ENCODE data around the gene AMN1.
"Not testable (repeated sequence)": the region's sequence is repeated elsewhere in the genome, so short reads cannot be mapped to it uniquely, and the experiment has no call there.

AMN1 gene

DNA sequence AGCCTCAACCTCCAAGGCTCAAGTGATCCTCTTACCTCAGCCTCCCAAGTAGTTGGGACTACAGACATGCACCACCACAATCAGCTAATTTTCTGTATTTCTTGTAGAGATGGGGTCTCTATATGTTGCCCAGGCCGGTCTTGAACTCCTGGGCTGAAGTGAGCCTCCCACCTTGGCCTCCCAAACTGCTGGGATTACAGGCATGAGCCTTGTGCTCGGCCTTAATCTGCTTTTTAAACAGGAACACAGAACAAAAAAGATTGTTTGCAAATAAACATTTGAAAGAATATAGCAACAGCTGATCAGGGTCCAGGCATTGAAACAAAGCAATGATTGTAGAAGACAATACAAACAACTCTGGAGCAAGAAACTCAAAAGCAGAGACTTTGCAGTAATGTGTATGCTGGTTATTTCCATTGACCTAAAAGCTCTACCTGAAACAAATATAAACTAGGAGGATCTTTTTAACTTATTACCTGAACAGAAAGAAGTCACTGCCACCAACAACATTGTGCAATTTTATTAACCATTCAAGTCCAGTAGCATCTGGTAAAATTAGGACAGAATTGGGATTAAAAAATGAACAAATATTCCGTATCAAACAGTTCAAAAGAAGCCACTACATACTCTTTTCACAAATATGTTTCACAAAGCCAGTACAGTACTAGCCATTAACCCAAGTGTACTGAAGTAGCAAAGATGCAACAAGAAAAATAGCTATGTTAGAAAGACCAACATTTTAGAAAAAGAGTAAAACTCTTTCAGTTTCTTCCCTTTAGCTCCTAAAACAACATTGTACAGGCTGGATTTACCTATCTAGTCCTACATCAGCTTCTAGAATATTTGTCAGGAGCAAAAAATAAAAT, 14.2 kb downstream of the AMN1 start:
- Histone ChIP-seq H3K27me3 (ENCODE audit: insufficient read depth, poor library complexity, severe bottlenecking) (no peaks in the 10 kb centered on the region), H3K27ac (ENCODE audit: poor library complexity, severe bottlenecking) (no peak overlapping the region), H3K4me1 (ENCODE audit: insufficient read depth, poor library complexity, severe bottlenecking) (no peaks in the 10 kb centered on the region), H3K9me3 (ENCODE audit: severe bottlenecking) (peaks cover 2% of the 10 kb centered on the region), H3K36me3 (ENCODE audit: low read depth) (no peaks in the 10 kb centered on the region), H3K4me3 (ENCODE audit: severe bottlenecking) (no peak overlapping the region)
- TF ChIP-seq, protein P1, sequence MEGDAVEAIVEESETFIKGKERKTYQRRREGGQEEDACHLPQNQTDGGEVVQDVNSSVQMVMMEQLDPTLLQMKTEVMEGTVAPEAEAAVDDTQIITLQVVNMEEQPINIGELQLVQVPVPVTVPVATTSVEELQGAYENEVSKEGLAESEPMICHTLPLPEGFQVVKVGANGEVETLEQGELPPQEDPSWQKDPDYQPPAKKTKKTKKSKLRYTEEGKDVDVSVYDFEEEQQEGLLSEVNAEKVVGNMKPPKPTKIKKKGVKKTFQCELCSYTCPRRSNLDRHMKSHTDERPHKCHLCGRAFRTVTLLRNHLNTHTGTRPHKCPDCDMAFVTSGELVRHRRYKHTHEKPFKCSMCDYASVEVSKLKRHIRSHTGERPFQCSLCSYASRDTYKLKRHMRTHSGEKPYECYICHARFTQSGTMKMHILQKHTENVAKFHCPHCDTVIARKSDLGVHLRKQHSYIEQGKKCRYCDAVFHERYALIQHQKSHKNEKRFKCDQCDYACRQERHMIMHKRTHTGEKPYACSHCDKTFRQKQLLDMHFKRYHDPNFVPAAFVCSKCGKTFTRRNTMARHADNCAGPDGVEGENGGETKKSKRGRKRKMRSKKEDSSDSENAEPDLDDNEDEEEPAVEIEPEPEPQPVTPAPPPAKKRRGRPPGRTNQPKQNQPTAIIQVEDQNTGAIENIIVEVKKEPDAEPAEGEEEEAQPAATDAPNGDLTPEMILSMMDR (IDR thresholded peaks at IDR 0.05; ENCODE audit: poor library complexity, severe bottlenecking) = no peak
- no peak for DNase-seq (ENCODE audit: low spot score)
- no peak for ATAC-seq (ENCODE audit: low read depth)

DNA sequence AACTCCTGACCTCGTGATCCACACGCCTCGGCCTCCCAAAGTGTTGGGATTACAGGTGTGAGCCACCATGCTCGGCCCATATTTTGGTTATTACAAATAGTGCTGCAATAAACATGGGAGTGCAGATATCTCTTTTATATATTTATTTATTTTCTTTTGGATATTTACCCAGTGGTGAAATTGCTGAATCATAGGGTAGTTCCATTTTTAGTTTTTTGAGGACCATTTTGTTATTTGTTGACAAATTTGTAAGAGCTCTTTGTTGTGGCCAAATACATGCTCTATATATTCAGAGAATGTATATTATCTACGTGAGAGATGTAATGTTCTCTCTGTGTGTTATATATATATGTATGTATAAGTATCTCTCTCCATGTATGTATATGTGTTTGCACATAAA, 15.9 kb downstream of the AMN1 start:
- Histone ChIP-seq H3K4me1 (ENCODE audit: insufficient read depth, poor library complexity, severe bottlenecking) (no peaks in the 10 kb centered on the region), H3K27me3 (ENCODE audit: insufficient read depth, poor library complexity, severe bottlenecking) (no peaks in the 10 kb centered on the region), H3K9me3 (ENCODE audit: severe bottlenecking) (peaks cover 7% of the 10 kb centered on the region), H3K27ac (ENCODE audit: poor library complexity, severe bottlenecking) (no peak overlapping the region), H3K4me3 (ENCODE audit: severe bottlenecking) (no peak overlapping the region), H3K36me3 (ENCODE audit: low read depth) (peaks cover 1% of the 10 kb centered on the region; the same call in 1 of the 2 replicates)
- DNase-seq (ENCODE audit: low spot score) (no peak), ATAC-seq (ENCODE audit: low read depth) (no peak)
- TF ChIP-seq, protein P1 (IDR thresholded peaks at IDR 0.05; ENCODE audit: poor library complexity, severe bottlenecking) = no peak

DNA sequence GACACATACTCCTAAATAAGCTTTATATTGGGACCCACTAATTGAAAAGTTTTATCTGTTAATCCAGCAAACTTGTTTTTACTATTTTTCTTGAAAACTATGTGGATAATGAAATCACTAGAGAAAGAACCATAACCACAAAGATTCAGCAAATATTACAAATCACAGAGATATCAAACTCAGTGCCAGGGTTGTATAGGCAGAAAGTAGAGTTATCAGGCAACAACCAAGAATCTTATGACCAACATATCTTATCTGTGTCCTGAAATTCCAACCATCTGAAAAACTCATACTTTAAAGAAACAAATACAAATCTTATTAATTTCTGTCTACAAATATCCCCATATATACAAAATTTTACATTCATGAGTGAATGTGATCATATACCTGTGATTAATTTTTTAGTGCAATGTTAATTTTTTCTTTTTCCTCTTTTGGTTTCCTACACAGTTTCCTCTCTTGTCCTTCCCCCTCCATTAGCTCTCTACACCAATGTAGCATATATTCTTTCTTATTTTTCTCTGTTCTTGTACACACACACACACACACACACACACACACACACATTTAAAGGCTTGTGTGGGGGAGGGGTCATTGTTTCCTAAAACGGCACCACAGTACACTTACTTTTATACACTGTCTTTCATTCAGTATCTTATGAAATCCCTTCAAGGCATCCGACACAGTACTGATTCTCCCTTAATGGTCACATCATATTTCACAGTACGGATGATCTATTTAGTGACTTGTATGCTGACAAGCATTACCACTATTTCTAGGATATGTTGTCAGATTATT, 18.6 kb downstream of the AMN1 start:
- TF ChIP-seq, protein P1 (IDR thresholded peaks at IDR 0.05; ENCODE audit: poor library complexity, severe bottlenecking) = no peak
- Histone ChIP-seq H3K9me3 (ENCODE audit: severe bottlenecking) (peaks cover 7% of the 10 kb centered on the region), H3K27me3 (ENCODE audit: insufficient read depth, poor library complexity, severe bottlenecking) (no peaks in the 10 kb centered on the region), H3K4me3 (ENCODE audit: severe bottlenecking) (no peak overlapping the region), H3K27ac (ENCODE audit: poor library complexity, severe bottlenecking) (no peak overlapping the region), H3K4me1 (ENCODE audit: insufficient read depth, poor library complexity, severe bottlenecking) (no peaks in the 10 kb centered on the region), H3K36me3 (ENCODE audit: low read depth) (peaks cover 5% of the 10 kb centered on the region; the same call in 1 of the 2 replicates)
- ATAC-seq (ENCODE audit: low read depth) (no peak), DNase-seq (ENCODE audit: low spot score) (no peak)

DNA sequence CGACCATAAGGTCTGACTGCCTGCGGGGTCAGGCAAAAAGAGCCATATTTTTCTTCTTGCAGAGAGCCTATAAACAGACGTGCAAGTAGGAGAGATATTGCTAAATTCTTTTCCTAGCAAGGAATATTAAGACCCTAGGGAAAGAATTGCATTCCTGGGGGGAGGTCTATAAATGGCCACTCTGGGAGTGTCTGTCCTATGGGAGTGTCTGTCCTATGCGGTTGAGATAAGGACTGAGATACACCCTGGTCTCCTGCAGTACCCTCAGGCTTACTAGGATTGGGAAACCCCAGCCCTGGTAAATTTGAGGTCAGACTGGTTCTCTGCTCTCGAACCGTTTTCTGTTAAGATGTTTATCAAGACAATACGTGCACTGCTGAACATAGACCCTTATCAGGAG, 20.7 kb downstream of the AMN1 start:
- not testable (repeated sequence) for H3K36me3 ChIP-seq (ENCODE audit: low read depth); H3K9me3 ChIP-seq (ENCODE audit: severe bottlenecking); H3K4me3 ChIP-seq (ENCODE audit: severe bottlenecking); H3K4me1 ChIP-seq (ENCODE audit: insufficient read depth, poor library complexity, severe bottlenecking); DNase-seq (ENCODE audit: low spot score); H3K27ac ChIP-seq (ENCODE audit: poor library complexity, severe bottlenecking); ATAC-seq (ENCODE audit: low read depth); H3K27me3 ChIP-seq (ENCODE audit: insufficient read depth, poor library complexity, severe bottlenecking)

- no peak for ATAC-seq (ENCODE audit: low read depth)
- H3K27ac ChIP-seq (ENCODE audit: poor library complexity, severe bottlenecking) = no peak overlapping the region
- no peaks in the 10 kb centered on the region for H3K4me1 ChIP-seq (ENCODE audit: insufficient read depth, poor library complexity, severe bottlenecking)
- TF ChIP-seq, protein P1 (IDR thresholded peaks at IDR 0.05; ENCODE audit: poor library complexity, severe bottlenecking) = no peak
- H3K27me3 ChIP-seq (ENCODE audit: insufficient read depth, poor library complexity, severe bottlenecking) = no peaks in the 10 kb centered on the region
- no peak overlapping the region for H3K4me3 ChIP-seq (ENCODE audit: severe bottlenecking)
- DNase-seq (ENCODE audit: low spot score) = no peak
- H3K9me3 ChIP-seq (ENCODE audit: severe bottlenecking) = peaks cover 4% of the 10 kb centered on the region
- H3K36me3 ChIP-seq (ENCODE audit: low read depth) = peaks cover 5% of the 10 kb centered on the region; the same call in 1 of the 2 replicates
Observed at GRCh38 chr12:31705621-31706020, 23.2 kb downstream of the AMN1 start.
